DMS79 treated with DMSO at 0.1 percent for 48 hours (cell line): ENCODE measurements around the gene ATP11C.
"Not testable (repeated sequence)": the region's sequence is repeated elsewhere in the genome, so short reads cannot be mapped to it uniquely, and the experiment has no call there.

Source experiments
- DNase-seq: peaks from one replicate; lab custom pipeline; 2025; lab: John Stamatoyannopoulos, UW

Gene ATP11C

DNA sequence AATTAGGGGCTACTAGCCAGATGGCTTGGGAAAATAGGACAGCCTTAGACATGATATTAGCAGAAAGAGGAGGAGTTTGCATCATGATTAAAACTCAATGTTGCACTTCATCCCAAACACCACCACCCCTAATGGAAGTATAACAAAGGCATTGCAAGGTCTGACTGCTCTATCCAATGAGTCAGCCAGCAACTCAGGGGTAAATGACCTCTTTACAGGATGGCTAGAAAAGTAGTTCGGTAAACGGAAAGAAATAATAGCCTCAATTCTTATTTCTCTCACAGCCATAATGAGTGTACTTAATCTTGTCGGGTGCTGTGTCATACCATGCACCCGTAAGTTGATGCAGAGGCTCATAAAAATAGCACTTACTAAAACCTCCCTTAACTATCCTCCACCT, 76.0 kb downstream of the ATP11C start:
- not testable (repeated sequence) for DNase-seq

DNA sequence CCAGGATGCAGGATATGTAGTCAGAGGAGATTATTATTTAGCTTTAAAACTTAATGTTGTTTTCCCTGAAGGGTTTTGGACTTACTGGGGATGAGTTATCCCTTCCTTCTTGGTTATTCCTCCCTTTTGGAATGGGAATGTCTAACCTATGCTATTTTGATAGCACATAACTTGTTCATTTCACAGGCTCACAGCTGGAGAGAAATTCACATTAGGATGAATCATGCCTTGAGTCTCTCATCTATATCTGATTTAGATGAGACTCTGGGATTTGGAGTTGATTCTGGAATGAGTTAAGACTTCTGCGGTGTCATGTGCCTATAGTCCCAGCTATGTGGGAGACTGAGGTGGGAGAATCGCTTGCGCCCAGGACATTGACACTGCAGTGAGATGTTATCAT, 81.1 kb downstream of the ATP11C start:
- DNase-seq = no peak

DNA sequence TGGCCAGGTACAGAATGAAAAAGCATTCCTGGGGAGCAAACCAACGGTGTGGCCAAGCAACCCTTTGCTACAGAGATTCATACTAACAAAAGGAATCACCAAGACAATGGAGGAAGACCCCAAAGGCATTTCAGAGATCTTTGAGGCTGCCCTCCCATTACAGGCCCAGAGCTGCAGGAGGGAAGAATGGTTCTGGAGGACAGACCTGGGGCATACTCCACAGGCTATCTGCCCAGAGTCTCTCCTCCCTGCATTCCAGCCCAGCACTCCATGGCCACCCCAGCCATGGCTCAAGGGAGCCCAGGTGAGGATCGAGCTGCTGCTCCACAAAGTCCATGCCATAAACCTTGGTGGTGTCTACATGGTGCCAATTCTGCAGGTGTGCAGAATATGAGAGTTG, 81.9 kb downstream of the ATP11C start:
- no peak for DNase-seq

DNA sequence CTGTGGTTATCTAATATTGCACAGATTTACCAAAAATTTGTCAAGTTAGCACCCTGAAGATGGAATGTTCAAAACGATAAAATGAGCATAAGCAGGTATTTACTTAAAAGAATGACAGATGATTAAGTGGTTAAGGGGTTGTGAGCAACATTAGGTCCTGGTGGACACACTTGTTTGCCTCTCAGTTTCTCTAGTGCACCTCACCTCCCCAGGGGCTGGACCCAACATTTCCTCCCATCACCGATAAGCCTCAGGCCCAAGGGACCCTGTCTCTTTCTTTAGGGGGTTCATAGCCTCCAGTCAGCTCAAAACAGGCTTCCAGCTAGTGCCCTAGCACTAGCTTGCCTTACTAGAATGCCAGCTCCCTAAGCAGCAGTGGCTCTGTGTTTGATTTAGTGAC, 88.0 kb downstream of the ATP11C start:
- DNase-seq = no peak

DNA sequence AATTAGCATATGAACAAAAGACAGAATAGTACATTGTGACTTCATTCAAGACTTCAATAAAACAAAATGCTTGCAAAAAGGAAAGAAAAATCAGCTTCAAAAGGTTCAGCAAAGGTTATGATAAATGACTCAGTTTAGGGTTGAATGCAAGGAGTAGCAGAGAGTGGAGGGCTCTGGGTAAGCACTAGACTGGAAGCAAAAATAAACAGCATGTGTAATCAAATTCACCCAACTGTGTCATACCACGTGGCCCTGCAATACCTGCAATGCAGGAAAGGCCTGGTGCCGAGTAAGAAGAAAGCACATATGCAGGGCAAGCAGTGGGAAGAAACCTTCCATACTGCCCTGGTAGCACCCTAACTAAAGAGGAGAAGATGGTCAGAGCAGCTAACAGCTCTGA, 88.7 kb downstream of the ATP11C start:
- DNase-seq = peak; percentile 47

DNA sequence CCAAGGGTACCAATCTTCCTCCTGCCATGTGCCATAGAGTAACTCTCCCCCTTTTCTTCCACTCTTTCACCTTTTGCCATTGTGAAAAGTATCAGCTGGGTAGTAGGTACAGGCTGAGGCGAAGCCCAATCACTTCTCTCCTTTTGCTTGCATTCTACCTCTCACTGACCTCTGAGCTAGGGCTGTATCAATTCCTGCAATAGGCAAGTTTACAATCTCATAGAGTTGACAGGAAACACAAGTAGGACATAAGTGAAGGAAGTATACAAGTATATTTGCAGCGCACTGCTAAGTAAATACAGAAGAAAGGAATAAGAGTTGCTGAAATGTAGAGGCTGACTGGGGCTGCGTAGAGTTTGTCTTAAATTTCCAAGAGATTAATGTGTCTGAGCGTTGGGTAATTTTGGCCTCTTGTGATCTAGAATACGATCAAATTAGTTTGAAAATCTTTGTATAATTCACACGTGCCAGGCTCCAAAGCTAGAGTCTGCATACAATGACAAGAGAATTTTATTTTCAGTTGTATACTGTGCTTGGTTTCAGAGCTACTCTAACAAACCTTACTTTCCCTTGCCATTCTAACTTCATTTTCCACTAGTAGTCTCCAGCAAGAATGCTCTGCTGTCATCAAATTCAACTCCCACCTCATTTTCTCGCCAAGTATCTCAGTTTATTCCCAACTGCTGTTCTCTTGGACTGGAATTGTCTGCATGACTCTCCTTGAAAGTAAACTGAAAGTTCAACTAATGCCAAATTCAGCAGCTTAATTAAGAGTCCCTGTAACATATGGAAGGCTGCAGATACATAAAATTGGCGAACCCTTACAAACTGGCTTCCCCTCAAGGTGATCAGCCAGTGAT, 90.3 kb downstream of the ATP11C start:
- no peak for DNase-seq

DNA sequence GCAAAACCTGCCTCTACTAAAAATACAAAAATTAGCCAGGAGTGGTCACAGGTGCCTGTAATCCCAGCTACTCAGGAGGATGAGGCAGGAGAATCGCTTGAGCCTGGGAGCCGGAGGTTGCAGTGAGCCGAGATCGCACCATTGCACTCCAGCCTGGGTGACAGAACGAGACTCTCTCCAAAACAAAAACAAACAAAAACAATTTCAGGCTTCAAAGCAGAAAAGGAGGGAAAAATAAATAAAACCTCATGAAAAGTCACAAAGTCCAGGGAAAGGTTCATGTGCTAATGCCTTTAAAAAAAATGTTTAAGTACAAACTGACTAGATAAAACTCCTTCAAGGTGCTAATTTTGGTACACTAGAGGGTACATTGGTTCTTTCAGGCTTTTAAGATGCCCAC, 96.5 kb downstream of the ATP11C start:
- not testable (repeated sequence) for DNase-seq

DNA sequence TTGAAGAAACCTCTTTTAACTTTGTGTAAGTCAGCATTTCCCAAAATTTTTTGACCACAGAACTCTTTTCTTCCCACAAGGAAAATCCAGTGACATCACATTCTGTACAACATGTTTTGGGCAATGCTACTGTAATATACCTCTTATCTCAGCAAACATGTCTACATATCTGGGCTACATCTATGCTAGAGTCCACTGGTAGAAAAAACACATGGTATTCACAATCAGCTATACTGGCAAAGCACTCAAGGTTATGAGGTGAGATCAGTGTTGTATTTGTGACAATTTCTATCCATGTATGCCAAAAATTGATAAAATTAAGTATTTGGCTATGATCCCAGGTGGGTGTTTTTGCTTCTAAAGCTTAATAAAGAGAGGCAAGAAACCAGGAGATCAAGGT, 98.0 kb downstream of the ATP11C start:
- no peak for DNase-seq

DNA sequence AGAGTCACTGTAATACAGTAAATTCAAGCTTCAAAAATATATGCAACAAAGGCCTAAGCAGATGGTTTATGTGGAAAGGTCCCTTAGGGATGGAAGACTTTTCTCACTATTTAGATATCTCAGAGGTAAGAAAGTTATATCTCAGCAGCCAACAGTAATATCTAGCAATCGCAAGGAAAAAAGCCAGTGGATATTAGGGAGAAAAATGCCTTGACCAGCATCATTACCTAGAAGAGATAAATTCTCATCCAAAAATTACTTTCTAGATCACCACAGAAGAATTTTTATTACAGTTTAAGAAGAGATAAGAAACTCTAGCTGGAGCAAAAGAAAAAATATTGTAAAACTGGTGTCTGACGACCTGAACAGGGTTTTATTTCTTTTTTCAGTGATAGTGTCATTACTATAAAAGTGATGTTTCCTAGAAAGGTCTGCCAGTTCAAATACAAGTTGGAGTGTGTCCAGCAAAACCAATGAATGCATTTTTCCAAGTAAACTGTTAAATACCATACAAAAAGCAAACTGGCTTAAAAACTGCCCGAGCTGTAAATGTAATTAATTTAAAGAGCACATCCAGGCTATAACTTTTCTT, 100.0 kb downstream of the ATP11C start:
- no peak for DNase-seq

DNA sequence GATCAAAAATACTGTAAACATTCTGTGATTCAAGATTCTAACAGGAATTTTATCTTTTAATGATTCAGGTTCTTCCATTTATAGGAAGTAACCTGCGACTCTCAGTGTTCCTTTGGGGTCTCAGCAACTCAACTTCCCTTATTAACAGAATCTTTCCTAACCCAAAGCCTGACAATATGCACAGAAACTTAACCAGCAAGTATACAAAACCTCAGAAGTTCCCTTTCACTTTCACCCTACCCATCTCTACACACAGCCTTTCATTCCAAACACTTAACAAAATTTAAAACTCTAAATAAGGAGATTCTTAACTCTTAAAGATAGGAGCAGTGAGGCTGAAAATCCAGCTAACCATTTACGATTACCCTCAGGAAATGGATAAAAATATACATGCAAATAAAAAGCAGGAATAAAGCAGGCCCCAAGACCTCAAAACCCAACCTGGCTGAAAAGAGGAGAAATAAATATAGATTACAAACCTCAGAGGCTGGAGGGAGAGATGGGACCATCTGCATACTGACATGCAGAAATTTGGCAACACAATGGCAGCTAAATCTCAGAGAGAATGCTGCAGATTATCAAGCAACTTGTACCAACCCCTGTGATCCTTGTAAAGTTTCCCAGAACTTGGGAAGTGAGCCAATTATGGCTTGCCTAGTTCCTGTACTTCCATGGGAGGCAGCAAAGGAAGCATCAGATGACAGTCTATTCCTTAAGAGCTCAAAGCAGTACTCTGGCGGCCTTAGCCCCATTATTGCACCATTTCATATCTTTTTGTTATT, 101.0 kb downstream of the ATP11C start:
- no peak for DNase-seq

DNA sequence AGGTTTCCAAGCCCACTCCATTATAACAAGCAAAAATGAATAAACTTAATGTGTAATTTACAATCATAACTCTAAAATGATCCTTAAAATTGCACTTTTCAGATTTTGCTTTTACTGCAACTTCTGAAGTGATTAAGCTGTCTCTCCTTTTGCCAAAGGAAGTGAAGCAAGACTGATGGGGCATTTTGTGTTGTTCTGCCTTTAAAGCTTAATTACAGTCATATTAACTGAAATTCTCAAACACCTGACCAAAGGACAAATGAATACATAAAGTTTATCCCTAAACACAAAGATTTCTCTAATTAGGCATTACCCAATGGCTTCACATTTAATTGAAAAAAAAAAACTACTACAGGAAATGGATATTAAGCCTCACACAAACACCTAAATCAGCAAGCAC, 101.8 kb downstream of the ATP11C start:
- no peak for DNase-seq

DNA sequence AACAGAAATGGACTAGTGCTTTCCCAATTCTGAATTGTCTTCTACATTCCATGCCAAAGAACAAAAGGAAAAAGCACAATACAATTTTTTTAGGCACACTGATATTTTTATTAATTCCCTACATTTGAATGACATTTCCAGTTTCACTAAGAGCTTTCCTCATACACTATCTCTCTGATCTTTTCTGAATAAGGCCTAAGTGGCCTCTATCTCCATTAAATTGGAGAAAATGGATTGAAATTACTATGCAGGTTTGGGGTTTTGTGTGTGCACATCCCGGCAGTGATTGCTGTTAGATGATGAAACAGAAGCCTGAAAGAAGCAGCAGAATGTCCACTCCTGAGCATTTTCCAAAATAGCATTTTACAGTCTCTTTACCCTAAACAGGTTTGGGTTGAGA, 104.0 kb downstream of the ATP11C start:
- DNase-seq = no peak

DNA sequence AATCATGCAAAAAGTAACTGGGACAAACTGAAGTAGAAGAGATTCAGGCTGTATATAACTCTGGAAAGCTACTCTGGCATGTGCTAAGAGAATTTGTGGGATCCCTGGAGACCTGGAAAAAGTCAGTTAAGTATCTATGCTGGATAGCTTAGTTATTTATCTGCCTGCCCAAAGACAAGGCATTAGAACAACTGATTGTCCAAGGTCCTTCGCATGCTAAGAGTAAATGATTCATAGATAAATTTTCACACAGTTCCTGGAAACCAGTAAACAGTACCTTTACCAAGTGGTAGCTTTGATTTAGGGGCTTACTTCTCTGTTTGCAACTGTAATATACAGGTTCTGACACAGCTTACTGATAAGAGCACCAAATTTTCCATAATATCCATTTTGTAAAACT, 104.8 kb downstream of the ATP11C start:
- DNase-seq = no peak

DNA sequence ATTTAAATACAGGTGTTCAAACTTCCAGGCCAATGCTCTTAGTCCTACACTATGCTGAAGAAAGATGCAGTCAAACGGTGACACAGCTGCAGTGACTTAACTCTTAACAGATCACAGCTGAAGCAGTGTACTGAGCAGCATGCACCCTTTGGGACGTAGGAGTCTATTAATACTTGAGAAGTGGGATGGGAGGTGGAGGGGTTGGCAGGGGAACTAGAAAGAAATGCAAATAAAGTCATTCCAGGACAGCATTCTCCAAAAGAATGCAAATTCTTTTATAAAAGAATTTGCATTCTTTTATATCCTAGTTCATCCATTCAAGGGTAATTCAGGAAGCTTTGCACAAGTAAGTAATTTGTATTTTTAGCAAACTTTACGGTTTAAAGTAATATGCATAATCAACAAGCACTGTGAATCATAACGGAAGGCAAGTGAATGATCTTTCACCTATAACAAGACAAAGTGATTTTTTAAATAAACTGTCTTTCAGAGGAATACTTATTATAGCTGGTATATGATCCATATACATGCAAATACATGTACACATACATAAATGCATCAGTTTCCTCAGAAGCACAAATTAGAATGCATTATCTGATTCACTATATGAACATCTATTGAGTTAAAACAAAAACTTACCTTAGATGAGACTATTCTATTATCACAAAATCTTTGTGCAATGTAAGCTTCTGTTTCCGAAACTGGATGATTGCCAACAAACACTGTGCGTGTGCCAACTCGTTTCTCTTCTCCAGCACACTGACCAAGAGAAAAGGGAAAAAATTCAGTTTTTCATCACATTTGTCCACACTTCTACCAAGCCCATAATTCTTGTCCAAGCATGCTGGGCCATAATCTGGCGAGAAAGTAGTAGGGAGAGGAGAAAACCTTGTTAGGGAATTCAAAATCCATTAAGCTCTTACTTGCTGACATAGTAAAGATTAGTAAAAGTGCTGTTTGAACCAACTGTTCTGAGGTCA, 106.5 kb downstream of the ATP11C start:
- peak; percentile 8 for DNase-seq

DNA sequence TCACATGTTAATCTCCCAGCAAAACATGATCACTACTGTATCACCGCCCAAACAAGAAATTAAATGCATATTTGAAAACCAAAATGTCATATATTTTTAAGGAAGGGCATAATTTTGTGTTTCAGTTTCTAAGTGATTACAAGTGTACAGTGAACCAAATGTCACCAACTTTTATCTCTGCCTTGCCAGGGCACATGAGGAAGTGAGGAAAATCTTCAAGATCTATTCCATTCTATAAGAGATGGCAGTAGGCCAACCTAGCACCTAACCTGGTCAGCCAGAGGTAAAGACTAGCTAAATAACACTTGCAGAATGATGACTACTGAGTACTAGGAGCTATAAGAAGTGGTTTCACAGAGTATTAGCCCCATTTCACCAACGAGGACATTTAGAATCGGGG, 107.2 kb downstream of the ATP11C start:
- DNase-seq = no peak

DNA sequence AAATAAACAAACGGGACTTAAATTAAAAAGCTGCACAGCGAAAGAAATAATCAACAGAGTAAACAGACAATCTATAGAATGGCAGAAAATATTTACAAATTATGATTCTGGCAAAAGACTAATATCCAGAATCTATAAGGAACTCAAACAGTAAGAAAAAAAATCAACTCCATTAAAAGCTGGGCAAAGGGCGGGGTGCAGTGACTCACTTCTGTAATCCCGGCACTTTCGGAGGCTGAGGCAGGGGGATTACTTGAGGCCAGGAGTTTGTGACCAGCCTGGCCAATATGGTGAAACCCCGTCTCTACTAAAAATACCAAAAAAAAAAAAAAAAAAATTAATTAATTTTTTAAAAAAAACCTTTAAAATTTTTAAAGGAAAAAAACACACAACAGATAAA, 109.0 kb downstream of the ATP11C start:
- no peak for DNase-seq

DNA sequence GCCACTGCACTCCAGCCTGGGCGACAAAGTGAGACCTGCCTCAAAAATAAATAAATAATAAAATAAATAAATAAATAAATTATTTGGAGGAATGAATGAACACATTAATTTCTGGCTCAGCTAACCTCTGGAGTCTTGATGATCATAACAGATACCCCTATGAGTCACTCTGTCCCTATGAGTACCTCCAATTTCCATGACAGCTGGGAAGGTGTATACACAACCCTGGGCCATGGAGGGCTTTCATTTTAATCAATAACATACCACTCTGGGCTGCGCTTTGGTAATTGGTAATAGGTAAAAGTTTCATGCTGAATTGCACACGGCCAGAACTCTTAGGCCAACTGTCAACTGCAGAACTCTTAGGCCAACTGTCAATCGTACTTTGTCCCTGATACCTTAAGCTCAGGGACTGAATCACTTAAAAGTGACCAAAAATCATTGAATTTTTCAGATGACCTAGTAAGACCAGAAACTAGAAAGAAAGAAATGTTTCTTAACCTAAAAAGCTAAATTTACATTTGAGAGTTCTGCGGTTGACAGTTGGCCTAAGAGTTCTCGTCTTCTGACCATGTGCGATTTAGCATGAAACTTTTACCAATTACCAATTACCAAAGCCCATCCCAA, 112.4 kb downstream of the ATP11C start:
- no peak for DNase-seq

DNA sequence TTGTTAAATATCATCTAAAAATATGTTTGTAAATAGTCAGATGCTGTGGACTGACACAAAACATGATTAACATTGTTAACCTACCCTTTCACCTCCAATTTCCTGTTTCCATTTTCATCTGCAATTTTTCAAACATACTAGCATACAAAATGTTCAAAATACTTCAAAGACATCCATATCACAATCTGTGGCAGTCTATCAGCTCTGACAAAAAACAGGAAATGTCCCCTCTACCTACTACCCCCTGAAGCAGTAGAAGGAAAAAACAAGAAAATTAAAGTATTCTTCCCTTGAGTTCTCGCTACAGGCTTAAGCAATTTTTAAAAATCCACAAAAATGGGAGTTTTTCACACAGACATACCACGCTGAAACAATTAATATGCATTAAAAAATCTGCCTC, 116.6 kb downstream of the ATP11C start:
- no peak for DNase-seq

DNA sequence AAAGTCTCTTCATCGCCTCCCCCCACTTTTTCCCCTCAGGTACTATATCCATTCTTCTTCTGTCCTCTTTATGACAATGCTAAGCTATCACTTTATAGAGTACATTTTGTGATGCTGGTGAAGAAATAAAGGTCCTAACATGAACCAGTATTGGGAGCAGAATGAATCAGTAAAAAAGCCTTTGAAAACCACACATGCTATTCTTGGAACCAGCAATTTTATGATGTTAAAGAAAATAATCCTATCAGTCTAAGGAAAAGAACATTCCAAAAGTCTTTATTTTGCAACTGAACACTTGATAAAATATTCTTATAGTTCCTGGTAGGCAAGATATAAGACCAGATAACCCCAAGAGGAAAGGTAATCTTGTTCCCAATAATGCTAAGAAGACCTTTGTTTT, 117.1 kb downstream of the ATP11C start:
- no peak for DNase-seq

DNA sequence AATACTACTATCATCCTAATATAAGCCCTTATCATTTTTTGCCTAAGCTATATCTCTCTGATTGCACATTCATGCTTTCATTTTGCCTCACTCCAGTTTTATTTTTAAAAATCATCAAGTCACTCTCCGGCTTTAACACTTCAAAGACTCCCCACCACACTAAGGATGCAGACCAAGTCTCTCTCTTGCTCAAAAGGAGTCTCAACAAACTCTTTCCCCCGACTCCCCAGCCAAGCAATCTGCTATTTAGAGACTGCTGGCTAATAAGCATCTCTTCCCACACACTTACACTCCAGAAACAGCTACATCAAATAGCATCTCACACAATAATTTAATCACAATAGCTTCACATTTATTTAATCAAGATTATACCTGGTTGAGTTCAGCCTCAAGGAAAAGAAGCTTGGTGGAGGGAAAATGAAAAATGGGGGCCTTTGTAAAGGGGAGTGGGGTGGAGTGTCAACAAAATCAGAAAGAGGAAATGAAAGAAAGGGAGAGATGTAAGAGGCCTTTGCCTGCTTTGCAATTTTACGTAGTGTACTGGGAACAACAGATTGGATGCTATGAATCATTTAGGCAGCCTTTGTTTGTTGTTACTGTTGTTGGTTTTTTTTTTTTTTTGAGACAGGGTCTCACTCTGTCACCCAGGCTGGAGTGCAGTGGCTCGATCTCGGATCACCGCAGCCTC, 120.8 kb downstream of the ATP11C start:
- no peak for DNase-seq

DNA sequence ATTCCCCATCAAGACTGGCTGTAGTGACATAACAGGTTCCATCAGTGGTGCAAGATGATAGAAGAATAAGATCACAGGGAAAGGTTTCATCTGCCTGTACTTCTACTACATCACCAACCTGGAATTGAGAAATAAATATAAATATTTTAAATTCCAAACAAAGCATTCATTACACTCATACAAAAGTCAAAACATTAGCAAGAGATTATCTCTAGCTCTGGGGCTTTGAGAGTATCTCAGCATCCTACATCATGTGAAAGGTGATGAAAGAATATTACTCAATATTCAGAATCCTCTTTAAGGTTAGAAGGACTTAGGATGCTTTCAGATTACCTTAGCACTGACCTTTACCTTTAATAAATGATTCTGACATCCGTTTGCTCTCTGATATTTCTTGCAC, 128.4 kb downstream of the ATP11C start:
- no peak for DNase-seq
